Stimulated activated CD4-positive, alpha-beta T cell treated with anti-CD3 and anti-CD28 coated beads, TNF-alpha, amount 100 ng/mL, for 48 hours (primary cell): Measurements from ENCODE around the gene GGTLC3.
"Not testable (repeated sequence)": the region's sequence is repeated elsewhere in the genome, so short reads cannot be mapped to it uniquely, and the experiment has no call there.

Experiments used
- DNase-seq, 3 donors: peaks; one replicate each; pipeline ENCODE4 v3.0.0-alpha.2; 2020; ENCODE audit warnings: low read depth in 3 of 3

The GGTLC3 gene

GRCh38 chr22:18518061-18518460, at the start of gene GGTLC3:
Gene GGTLC3, minus strand, starts transcription at chr22:18518161. Its CDS starts 264 bp downstream, at chr22:18517897.
- DNase-seq = not testable (repeated sequence)

- not testable (repeated sequence) for DNase-seq
Observed at GRCh38 chr22:18560099-18560974, 42.4 kb upstream of the GGTLC3 start.

DNA sequence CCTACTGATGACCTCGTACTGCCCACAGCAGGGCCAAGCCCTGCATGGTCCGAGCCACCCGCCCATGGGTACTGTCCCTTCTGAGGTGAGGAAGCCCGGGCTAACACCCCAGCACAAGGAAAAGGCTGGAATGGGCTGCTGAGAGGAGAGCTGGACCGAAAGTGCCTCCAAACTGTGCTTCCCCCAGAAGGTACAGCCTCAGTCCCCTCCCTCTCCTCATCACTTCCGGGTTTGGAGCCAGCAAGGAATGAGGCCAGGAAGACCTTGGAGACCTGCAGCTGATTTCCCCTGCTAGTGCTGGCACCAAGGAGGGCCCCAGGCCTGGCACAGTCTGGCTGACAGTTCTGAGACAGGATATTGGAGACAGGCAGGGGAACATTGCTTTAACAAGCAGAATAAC, 41.0 kb upstream of the GGTLC3 start:
- not testable (repeated sequence) for DNase-seq

DNA sequence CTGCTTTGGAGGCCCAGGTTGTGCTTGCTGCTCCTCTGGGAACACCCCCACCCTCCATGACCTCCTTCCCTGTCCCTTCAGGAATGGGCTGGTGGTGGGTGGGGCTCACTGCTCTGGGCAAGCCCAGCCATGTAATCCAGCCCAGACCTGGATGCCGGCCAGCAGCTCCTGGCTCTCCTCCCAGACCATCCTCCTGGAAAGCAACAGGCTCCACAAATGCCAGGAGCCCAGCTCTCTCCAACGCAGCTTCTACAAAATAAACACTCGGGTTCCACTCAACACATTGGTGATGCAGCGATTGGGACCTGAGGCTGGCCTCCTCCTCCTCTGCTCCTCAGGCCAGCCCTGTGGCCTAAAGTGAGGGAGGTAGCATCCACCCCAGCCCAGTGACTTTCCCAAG, 40.6 kb upstream of the GGTLC3 start:
- DNase-seq = not testable (repeated sequence)

DNA sequence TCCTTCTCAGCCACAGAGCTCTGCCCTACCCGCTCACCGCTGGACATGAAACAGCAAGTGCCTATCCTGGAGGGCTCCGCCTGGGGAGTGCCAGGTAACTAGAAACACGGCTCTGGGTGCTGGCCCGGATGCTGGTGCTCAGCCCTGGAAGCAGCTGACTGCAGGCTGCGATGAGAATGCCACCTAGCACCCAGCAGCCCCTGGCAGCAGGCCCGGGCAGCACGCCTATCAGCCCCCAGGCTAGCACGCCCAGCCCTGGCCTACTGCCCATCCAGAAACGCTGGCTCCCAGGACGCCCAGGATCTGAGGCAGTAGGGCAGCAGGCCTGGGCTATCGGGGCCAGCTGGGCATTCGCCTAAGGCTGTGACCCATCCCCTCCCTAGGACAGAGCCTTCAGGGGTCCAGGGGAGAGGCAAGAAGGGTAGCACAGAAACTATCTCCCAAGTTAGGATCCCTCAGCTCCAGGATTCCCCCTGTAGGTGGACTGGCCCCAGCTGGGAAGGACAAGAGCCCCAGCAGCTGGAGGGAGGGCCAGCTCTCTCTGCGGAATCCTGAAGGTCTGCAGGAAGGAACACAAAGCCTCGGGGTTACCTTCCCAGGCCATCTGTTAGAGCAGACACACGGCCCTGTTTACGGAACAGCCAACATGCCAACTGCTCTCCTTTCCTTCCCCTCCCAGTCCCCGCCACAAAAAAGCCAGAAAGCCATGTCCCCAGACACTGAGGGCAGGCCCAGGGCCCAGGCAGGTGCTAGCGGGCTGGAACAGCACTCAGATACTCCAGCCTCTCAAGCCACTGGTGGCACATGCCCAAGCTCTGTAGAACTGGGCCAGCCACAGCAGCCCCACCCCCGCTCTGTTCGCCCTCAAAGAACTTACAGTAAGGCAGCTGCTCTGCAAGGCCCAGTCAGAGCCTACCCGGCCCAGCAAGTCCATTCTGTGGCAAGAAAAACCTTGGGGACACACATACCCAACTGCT, 36.6 kb upstream of the GGTLC3 start:
- DNase-seq = not testable (repeated sequence)

GRCh38 chr22:18552839-18553597, 35.1 kb upstream of the GGTLC3 start:
- DNase-seq = not testable (repeated sequence)

- DNase-seq = not testable (repeated sequence)
Observed at GRCh38 chr22:18551046-18551445, 33.1 kb upstream of the GGTLC3 start.

DNA sequence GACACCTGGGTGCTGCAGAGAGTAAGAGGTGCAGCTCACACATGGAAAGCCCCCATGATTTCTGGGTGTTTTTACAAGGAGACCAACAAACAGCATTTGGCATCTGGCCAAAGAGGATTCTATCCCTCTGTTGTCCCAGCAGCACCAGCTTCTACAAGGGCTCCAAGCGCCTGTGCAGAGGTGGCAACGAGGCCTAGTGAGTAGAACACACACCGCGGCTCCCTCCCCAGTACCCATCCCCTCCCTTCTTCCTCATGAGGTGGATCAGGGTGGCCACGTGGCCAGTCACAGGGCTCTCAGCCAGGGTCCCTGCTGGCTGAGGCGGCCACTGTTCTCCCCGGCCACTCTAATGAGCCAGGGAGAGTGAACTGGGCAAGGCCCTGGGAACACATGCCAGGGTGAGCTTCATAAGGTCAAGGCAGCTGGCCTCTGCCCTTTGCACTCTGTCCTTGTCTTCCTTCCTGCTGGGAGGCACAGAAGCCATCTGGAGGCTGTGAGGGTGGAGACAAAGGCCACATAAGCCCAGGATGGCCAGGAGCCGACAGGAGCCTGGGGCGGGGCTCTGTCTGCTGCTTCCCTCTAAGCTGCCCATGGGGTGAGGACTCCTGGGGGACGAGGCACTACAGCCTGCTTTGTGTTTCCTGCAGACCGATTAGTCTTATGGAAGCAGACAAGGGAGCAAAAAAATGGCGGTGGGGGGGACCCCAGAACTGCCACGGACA, 31.7 kb upstream of the GGTLC3 start:
- not testable (repeated sequence) for DNase-seq

- not testable (repeated sequence) for DNase-seq
Observed at GRCh38 chr22:18544615-18545014, 26.7 kb upstream of the GGTLC3 start.

GRCh38 chr22:18543400-18543799, 25.4 kb upstream of the GGTLC3 start:
- DNase-seq = not testable (repeated sequence)

GRCh38 chr22:18539994-18540393, 22.0 kb upstream of the GGTLC3 start:
- not testable (repeated sequence) for DNase-seq

GRCh38 chr22:18534315-18534714, 16.4 kb upstream of the GGTLC3 start:
- not testable (repeated sequence) for DNase-seq

- not testable (repeated sequence) for DNase-seq
Observed at GRCh38 chr22:18533633-18534032, 15.7 kb upstream of the GGTLC3 start.

- not testable (repeated sequence) for DNase-seq
Observed at GRCh38 chr22:18529416-18530145, 11.6 kb upstream of the GGTLC3 start.

DNA sequence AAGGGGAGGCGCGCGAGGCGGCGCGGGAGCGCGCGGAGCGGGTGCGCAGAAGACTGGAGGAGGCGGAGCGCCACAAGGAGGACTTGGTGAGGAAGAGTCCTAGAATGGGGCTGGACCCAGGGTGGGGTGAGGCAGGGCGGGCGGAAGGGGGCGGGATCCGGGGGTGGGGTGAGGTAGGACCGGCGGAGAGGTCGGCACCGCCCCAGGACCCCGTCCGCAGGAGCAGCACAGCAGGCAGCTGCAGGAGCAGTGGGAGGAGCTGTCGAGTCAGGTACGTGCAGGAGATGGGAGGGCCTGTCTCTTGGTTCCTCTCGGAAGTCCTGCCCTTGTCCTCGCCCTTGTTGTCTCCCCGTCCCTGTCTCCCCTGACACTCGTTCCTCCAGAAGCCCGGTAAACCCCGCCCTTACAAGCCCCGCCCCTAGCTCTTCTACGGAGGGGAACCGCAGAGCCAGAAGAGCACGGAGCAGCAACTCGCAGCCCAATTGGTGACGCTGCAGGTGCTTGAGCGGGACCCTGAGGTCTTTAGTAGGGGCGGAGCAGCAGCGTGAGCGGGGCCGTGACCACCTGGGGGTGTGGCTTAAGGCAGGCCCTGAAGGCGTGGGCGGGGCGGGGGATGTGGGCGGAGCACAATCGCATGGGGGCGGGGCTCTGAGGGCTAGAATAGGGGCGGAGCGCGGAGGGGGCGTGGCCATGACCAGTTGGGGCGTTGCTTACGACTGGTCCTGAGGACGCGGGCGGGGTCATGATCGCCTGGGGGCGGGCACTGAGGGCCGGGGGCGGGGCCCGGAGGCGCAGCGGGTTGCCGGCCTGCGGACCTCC, 10.8 kb upstream of the GGTLC3 start:
- DNase-seq = peak; percentile 69 to 85 (median 83)

GRCh38 chr22:18527752-18528596, 10.0 kb upstream of the GGTLC3 start, which contains the start of gene TMEM191B:
Gene TMEM191B, plus strand, starts transcription at chr22:18527802. Its CDS starts 179 bp downstream, at chr22:18527981.
- not testable (repeated sequence) for DNase-seq

DNA sequence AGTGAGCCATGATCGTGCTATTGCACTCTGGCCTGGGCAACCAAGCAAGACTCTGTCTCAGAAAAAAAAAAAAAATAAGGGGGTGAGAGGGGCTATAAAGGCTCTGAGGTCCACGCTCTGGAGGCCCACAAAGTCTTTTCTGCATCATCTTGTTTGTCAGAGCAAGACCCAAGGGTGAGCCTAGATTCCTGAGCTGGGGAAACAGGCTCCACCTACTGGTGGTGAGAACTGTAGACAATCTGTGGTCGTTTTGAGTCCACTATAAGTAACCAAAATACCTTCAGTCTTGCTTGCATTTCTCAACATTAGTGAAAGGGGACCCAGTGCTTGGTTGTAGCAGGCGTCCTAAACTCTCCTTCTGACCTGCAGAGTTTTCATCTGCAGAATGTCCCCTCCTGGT, 5.4 kb upstream of the GGTLC3 start:
- DNase-seq = not testable (repeated sequence)

DNA sequence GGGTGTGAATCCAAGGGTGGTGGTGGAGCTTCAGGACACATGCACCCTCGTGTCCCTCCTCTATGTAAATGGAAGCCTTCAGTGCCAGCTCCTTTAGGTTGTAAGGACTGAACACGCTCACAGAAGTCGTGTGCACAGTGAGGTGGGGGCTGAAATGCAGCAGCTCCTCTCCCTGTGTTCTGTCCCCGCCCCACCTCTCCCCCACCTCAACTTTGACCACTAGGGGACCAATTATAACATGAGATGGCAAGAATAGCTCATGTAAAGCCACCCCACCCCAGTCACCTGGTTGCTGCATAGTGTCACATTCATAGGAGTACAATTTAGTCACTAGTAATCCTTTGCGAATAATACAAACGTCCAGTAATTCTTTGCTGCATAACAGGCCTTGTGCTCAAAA, 4.8 kb upstream of the GGTLC3 start:
- DNase-seq = not testable (repeated sequence)
